Suppressor macrophage treated with lipopolysaccharide for 1 hour (primary cell): Measurements from ENCODE around the gene RNF40.

Source experiments
- DNase-seq, 3 donors: peaks; one replicate each; pipeline ENCODE4 v3.0.0-alpha.2; 2020 to 2022

RNF40 gene

DNA sequence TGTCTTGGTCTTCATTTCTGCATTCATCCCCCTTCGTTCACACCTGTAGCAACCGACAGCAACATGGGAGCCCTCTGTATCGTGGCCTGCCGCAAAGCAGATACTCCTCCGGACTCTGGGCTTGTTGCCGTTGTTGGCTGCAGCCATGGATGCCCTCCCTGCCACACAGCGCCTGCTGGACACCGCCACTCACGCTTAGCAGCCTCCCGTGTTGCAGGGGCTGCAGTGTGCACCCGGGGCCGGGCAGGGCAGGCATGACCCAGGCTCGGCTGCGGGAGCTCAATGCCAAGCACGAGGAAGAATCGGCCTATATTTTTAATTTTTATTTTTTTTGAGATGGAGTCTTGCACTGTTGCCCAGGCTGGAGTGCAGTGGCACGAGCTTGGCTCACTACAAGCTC lies 59.8 kb downstream of the RNF40 start:
- DNase-seq = no peak
